Astrocyte (in vitro differentiated cells and primary cell): ENCODE measurements around the gene CHDH. TPM values are rescaled to one million over a fixed set of nuclear protein-coding genes. Genes with fewer than 3 reads are reported as not detected.

ENCODE experiments used
- DNase-seq: peaks from one replicate; pipeline ENCODE4 v3.0.0-alpha.2; 2010; ENCODE audit warnings: low read depth
- FAIRE-seq: peaks from 2 replicates; lab custom pipeline; 2011; peaks lifted over from hg19 to GRCh38; lab: Jason Lieb, UNC
- H2AFZ ChIP-seq: 2 replicates; pipeline ENCODE4 v1.6.0; 2012; ENCODE audit warnings: low read depth, low read length, inconsistent platforms
- H3K27ac ChIP-seq: 2 replicates; pipeline ENCODE4 v1.5.1; 2011; ENCODE audit warnings: low read depth, low read length, inconsistent platforms
- H3K27me3 ChIP-seq: 2 replicates; pipeline ENCODE4 v1.6.0; 2011; ENCODE audit warnings: low read length, inconsistent platforms; ENCODE audit not compliant: insufficient read depth
- H3K36me3 ChIP-seq: 2 replicates; pipeline ENCODE4 v1.5.1; 2011; ENCODE audit warnings: low read length, inconsistent platforms; ENCODE audit not compliant: insufficient read depth
- H3K4me1 ChIP-seq: 2 replicates; pipeline ENCODE4 v1.5.1; 2011; ENCODE audit warnings: low read length, inconsistent platforms; ENCODE audit not compliant: insufficient read depth
- H3K4me2 ChIP-seq: 2 replicates; pipeline ENCODE4 v1.6.0; 2012; ENCODE audit warnings: low read length, inconsistent platforms
- H3K4me3 ChIP-seq: 2 replicates; pipeline ENCODE4 v1.5.1; 2011; ENCODE audit warnings: low read depth, mild to moderate bottlenecking, low read length, inconsistent platforms; ENCODE audit not compliant: insufficient read depth
- H3K79me2 ChIP-seq: 2 replicates; pipeline ENCODE4 v1.6.0; 2012; ENCODE audit warnings: mild to moderate bottlenecking, low read length, inconsistent platforms; ENCODE audit not compliant: insufficient read depth
- H3K9ac ChIP-seq: 2 replicates; pipeline ENCODE4 v1.6.0; 2012; ENCODE audit warnings: mild to moderate bottlenecking, low read length, inconsistent platforms
- H3K9me3 ChIP-seq: 2 replicates; pipeline ENCODE4 v1.5.1; 2012; ENCODE audit warnings: low read depth, mild to moderate bottlenecking, low read length, inconsistent platforms; ENCODE audit not compliant: insufficient read depth
- H4K20me1 ChIP-seq: 2 replicates; pipeline ENCODE4 v1.6.0; 2012; ENCODE audit warnings: low read length, inconsistent platforms; ENCODE audit not compliant: insufficient read depth
- H3K27ac Mint-ChIP-seq: one replicate; pipeline ENCODE4 v1.8.0; 2021; ENCODE audit warnings: mild to moderate bottlenecking, mixed read lengths; ENCODE audit not compliant: unreplicated experiment
- H3K27me3 Mint-ChIP-seq: one replicate; pipeline ENCODE4 v1.8.0; 2021; ENCODE audit warnings: low read depth, mixed read lengths; ENCODE audit not compliant: unreplicated experiment
- H3K36me3 Mint-ChIP-seq: one replicate; pipeline ENCODE4 v1.8.0; 2021; ENCODE audit warnings: low read depth, mixed read lengths; ENCODE audit not compliant: unreplicated experiment
- H3K4me1 Mint-ChIP-seq: one replicate; pipeline ENCODE4 v1.8.0; 2021; ENCODE audit warnings: low read depth, mixed read lengths; ENCODE audit not compliant: unreplicated experiment
- H3K4me3 Mint-ChIP-seq: one replicate; pipeline ENCODE4 v1.8.0; 2021; ENCODE audit warnings: mild to moderate bottlenecking, moderate library complexity, mixed read lengths; ENCODE audit not compliant: unreplicated experiment
- H3K9me3 Mint-ChIP-seq: one replicate; pipeline ENCODE4 v1.8.0; 2021; ENCODE audit warnings: mild to moderate bottlenecking, mixed read lengths; ENCODE audit not compliant: unreplicated experiment
- CTCF ChIP-seq: IDR thresholded peaks from 2 replicates; pipeline ENCODE4 v1.5.1; 2011; ENCODE audit warnings: low read depth, mild to moderate bottlenecking, inconsistent platforms, low read length, moderate library complexity; ENCODE audit not compliant: insufficient read depth
- EZH2 ChIP-seq: IDR thresholded peaks from 2 replicates; pipeline ENCODE4 v1.6.1; 2012; ENCODE audit warnings: mild to moderate bottlenecking, low read length, inconsistent platforms; ENCODE audit not compliant: insufficient read depth
- total RNA-seq: library from RNA; stranded (reverse); gene quantifications from 2 replicates; pipeline ENCODE4 v1.2.1, GENCODE V29; 2021

Gene CHDH
- total RNA-seq, 1 donor from 2014 or later, result 0.48 TPM

GRCh38 chr3:53773021-53773436, 73.2 kb downstream of the CHDH start:
- Mint-ChIP-seq H3K27ac (peak overlapping the region; percentile 48), H3K36me3 (no peaks in the 10 kb centered on the region), H3K27me3 (peaks cover 67% of the 10 kb centered on the region), H3K9me3 (peaks cover 1% of the 10 kb centered on the region), H3K4me1 (peaks cover 10% of the 10 kb centered on the region), H3K4me3 (no peak overlapping the region)
- Histone ChIP-seq H3K79me2 (no peaks in the 10 kb centered on the region), H3K27ac (no peak overlapping the region), H3K4me2 (peak overlapping the region; percentile 9), H3K4me1 (peaks cover 15% of the 10 kb centered on the region), H3K9ac (no peak overlapping the region), H3K4me3 (no peak overlapping the region), H3K9me3 (no peaks in the 10 kb centered on the region), H2AFZ (no peak overlapping the region), H3K27me3 (peaks cover 6% of the 10 kb centered on the region), H3K36me3 (no peaks in the 10 kb centered on the region), H4K20me1 (no peaks in the 10 kb centered on the region)
- no peak for TF ChIP-seq EZH2
- TF ChIP-seq CTCF, result no peak
- DNase-seq (peak; percentile 36), FAIRE-seq (no peak)

- no peaks in the 10 kb centered on the region for H3K79me2 ChIP-seq
- peaks cover 6% of the 10 kb centered on the region for H3K27me3 ChIP-seq
- peaks cover 15% of the 10 kb centered on the region for H3K4me1 ChIP-seq
- H3K4me2 ChIP-seq, result no peak overlapping the region
- Mint-ChIP-seq H3K9me3 (peaks cover 1% of the 10 kb centered on the region), H3K36me3 (no peaks in the 10 kb centered on the region), H3K27me3 (peaks cover 70% of the 10 kb centered on the region), H3K4me1 (peaks cover 10% of the 10 kb centered on the region), H3K27ac (peak overlapping the region; percentile 26), H3K4me3 (no peak overlapping the region)
- no peak for FAIRE-seq
- TF ChIP-seq CTCF, result no peak
- TF ChIP-seq EZH2, result no peak
- H3K36me3 ChIP-seq, result no peaks in the 10 kb centered on the region
- H3K27ac ChIP-seq, result no peak overlapping the region
- no peak overlapping the region for H2AFZ ChIP-seq
- H3K9ac ChIP-seq, result no peak overlapping the region
- H3K9me3 ChIP-seq, result no peaks in the 10 kb centered on the region
- H4K20me1 ChIP-seq, result no peaks in the 10 kb centered on the region
- H3K4me3 ChIP-seq, result no peak overlapping the region
- no peak for DNase-seq
Observed at GRCh38 chr3:53772562-53772961, 73.7 kb downstream of the CHDH start.

GRCh38 chr3:53768478-53769459, 77.5 kb downstream of the CHDH start:
- DNase-seq, result no peak
- Mint-ChIP-seq H3K4me3 (no peak overlapping the region), H3K4me1 (no peaks in the 10 kb centered on the region), H3K27me3 (peaks cover 64% of the 10 kb centered on the region), H3K9me3 (peaks cover 1% of the 10 kb centered on the region), H3K27ac (no peak overlapping the region), H3K36me3 (no peaks in the 10 kb centered on the region)
- H3K4me3 ChIP-seq, result no peak overlapping the region
- peaks cover 7% of the 10 kb centered on the region for H3K4me1 ChIP-seq
- H4K20me1 ChIP-seq, result no peaks in the 10 kb centered on the region
- TF ChIP-seq EZH2 (no peak), CTCF (no peak)
- H2AFZ ChIP-seq, result no peak overlapping the region
- no peaks in the 10 kb centered on the region for H3K9me3 ChIP-seq
- no peak for FAIRE-seq
- no peak overlapping the region for H3K4me2 ChIP-seq
- H3K79me2 ChIP-seq, result no peaks in the 10 kb centered on the region
- H3K36me3 ChIP-seq, result no peaks in the 10 kb centered on the region
- peaks cover 5% of the 10 kb centered on the region for H3K27me3 ChIP-seq
- H3K27ac ChIP-seq, result no peak overlapping the region
- H3K9ac ChIP-seq, result no peak overlapping the region
